ENCODE data around the gene CCNDBP1.

DNA sequence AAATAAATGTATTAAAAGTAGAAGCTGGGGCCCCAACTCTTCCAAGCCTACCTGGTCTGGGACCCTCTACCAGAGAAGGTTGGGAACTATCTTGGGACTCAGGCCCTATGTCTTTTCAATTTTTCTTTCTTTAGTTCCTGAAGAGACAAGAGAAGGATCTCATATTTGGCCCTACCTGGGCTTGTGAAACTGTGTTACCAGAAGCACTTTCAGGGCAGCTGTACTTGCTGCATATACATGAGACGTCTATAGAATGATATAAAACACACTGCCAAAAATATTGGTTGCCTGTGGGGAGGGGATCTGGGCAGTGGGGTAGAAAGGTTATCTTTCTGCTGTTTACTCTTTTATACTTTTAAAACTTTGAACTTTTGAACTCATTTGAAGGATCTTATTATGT is 36.2 kb downstream of the CCNDBP1 start:
- no peak for TF ChIP-seq EZH2phosphoT487 (IDR thresholded peaks at IDR 0.05; ENCODE audit: low read length)
- TF ChIP-seq, protein P1, sequence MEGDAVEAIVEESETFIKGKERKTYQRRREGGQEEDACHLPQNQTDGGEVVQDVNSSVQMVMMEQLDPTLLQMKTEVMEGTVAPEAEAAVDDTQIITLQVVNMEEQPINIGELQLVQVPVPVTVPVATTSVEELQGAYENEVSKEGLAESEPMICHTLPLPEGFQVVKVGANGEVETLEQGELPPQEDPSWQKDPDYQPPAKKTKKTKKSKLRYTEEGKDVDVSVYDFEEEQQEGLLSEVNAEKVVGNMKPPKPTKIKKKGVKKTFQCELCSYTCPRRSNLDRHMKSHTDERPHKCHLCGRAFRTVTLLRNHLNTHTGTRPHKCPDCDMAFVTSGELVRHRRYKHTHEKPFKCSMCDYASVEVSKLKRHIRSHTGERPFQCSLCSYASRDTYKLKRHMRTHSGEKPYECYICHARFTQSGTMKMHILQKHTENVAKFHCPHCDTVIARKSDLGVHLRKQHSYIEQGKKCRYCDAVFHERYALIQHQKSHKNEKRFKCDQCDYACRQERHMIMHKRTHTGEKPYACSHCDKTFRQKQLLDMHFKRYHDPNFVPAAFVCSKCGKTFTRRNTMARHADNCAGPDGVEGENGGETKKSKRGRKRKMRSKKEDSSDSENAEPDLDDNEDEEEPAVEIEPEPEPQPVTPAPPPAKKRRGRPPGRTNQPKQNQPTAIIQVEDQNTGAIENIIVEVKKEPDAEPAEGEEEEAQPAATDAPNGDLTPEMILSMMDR (IDR thresholded peaks at IDR 0.05; ENCODE audit: low read length): no peak
- TF ChIP-seq EZH2 (optimal IDR thresholded peaks at IDR 0.05; ENCODE audit: low read depth, low read length): no peak

Data from MM.1S (cell line).